ENCODE data around the gene ACTR3.
"Not testable (repeated sequence)": the region's sequence is repeated elsewhere in the genome, so short reads cannot be mapped to it uniquely, and the experiment has no call there.

The ACTR3 gene

DNA sequence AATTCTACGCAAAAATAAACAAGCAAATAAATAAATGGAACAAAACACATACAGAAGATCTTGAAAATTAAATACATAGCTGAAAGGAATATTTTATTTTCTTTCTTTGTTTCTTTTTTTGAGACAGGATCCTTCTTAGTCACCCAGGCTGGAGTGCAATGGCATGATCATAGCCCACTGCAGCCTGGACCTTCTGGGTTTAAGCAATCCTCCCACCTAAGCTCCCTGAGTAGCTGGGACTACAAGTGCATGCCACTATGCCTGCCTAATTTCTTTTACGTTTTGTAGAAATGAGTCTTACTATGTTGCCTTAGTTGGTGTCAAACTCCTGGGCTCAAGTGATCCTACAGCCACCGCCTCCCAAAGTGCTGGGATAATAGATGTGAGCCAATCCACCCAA is 44.6 kb upstream of the ACTR3 start:
- Histone ChIP-seq H2AFZ (ENCODE audit: low read depth, low read length, severe bottlenecking) (no peak overlapping the region), H3K27me3 (ENCODE audit: low read length) (no peaks in the 10 kb centered on the region), H3K4me3 (ENCODE audit: insufficient read depth, low read length, poor library complexity, severe bottlenecking) (no peak overlapping the region), H3K9me2 (replicated peaks; ENCODE audit: insufficient read depth, low read length) (no peaks in the 10 kb centered on the region), H4K20me1 (ENCODE audit: low read depth, low read length) (no peaks in the 10 kb centered on the region), H3K36me3 (ENCODE audit: low read length) (peaks cover 8% of the 10 kb centered on the region; the same call in 1 of the 2 replicates), H3K27ac (ENCODE audit: low read depth, low read length) (no peak overlapping the region), H3F3A (ENCODE audit: insufficient read depth) (no peaks in the 10 kb centered on the region), H3K9ac (ENCODE audit: low read length) (no peak overlapping the region), H3K4me2 (ENCODE audit: low read depth, low read length, poor library complexity, severe bottlenecking) (no peak overlapping the region), H3K9me3 (ENCODE audit: insufficient read depth, low read length) (peaks cover 3% of the 10 kb centered on the region; the same call in 1 of the 2 replicates), H3K79me2 (ENCODE audit: insufficient read depth, low read length) (no peaks in the 10 kb centered on the region)
- TF ChIP-seq EZH2phosphoT487 (conservative IDR thresholded peaks at IDR 0.05; ENCODE audit: low read length), result no peak
- TF ChIP-seq CTCF (IDR thresholded peaks at IDR 0.05; ENCODE audit: insufficient read depth, low read length, poor library complexity, severe bottlenecking), result no peak

GRCh38 chr2:113845796-113846195 is 44.1 kb upstream of the ACTR3 start:
- not testable (repeated sequence) for H4K20me1 ChIP-seq (ENCODE audit: low read depth, low read length); H3K79me2 ChIP-seq (ENCODE audit: insufficient read depth, low read length); H3K27me3 ChIP-seq (ENCODE audit: low read length); H3K9me2 ChIP-seq (replicated peaks; ENCODE audit: insufficient read depth, low read length); H3K9ac ChIP-seq (ENCODE audit: low read length); H2AFZ ChIP-seq (ENCODE audit: low read depth, low read length, severe bottlenecking); H3K4me3 ChIP-seq (ENCODE audit: insufficient read depth, low read length, poor library complexity, severe bottlenecking); H3K27ac ChIP-seq (ENCODE audit: low read depth, low read length); H3K36me3 ChIP-seq (ENCODE audit: low read length); H3K9me3 ChIP-seq (ENCODE audit: insufficient read depth, low read length); H3K4me2 ChIP-seq (ENCODE audit: low read depth, low read length, poor library complexity, severe bottlenecking); H3F3A ChIP-seq (ENCODE audit: insufficient read depth)

DNA sequence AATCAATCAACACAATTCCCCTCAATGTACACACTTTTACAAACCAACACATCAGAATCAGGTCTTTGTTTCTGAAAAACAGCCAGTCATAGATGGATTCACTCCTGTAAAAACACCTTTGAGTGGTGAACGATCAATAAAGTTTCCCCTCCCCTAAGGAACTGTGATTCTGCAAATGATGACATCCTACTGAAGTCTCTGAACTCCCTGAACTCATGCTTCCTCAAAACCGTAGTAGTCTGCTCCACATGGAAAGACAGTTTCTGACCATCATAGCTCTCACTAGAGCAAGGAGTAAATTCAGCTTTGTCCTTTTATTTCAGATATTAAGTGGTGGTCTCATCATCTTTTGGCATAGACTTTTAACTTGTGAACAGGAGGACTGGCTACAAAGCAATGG is 43.5 kb upstream of the ACTR3 start:
- Histone ChIP-seq H3F3A (ENCODE audit: insufficient read depth) (no peaks in the 10 kb centered on the region), H3K9ac (ENCODE audit: low read length) (no peak overlapping the region), H3K36me3 (ENCODE audit: low read length) (peaks cover 8% of the 10 kb centered on the region; the same call in 1 of the 2 replicates), H3K9me3 (ENCODE audit: insufficient read depth, low read length) (peaks cover 3% of the 10 kb centered on the region; the same call in 1 of the 2 replicates), H3K27ac (ENCODE audit: low read depth, low read length) (no peak overlapping the region), H3K4me2 (ENCODE audit: low read depth, low read length, poor library complexity, severe bottlenecking) (no peak overlapping the region), H3K79me2 (ENCODE audit: insufficient read depth, low read length) (no peaks in the 10 kb centered on the region), H3K4me3 (ENCODE audit: insufficient read depth, low read length, poor library complexity, severe bottlenecking) (no peak overlapping the region), H2AFZ (ENCODE audit: low read depth, low read length, severe bottlenecking) (no peak overlapping the region), H3K9me2 (replicated peaks; ENCODE audit: insufficient read depth, low read length) (no peaks in the 10 kb centered on the region), H4K20me1 (ENCODE audit: low read depth, low read length) (no peaks in the 10 kb centered on the region), H3K27me3 (ENCODE audit: low read length) (no peaks in the 10 kb centered on the region)
- TF ChIP-seq EZH2phosphoT487 (conservative IDR thresholded peaks at IDR 0.05; ENCODE audit: low read length) (no peak), CTCF (IDR thresholded peaks at IDR 0.05; ENCODE audit: insufficient read depth, low read length, poor library complexity, severe bottlenecking) (no peak)

DNA sequence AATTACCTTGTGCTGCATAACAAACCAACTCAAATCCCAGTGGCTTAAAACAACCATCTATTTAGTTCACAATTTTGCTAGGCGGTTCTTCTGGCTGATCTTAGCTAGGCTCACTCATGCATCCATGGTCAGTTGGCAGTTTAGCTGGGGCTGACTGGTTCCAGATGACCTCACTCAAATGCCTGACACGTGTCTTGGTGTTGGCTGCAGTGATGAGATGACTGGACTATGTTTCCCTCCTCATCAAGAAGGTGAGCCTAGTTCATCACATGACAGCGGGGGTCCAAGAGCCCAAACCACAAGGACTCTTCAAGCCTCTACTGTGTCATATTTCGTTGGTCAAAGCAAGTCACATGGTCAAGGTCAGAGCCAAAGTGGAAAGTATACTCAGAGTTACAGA is 42.7 kb upstream of the ACTR3 start:
- TF ChIP-seq EZH2phosphoT487 (conservative IDR thresholded peaks at IDR 0.05; ENCODE audit: low read length) (no peak), CTCF (IDR thresholded peaks at IDR 0.05; ENCODE audit: insufficient read depth, low read length, poor library complexity, severe bottlenecking) (no peak)
- Histone ChIP-seq H3K27me3 (ENCODE audit: low read length) (no peaks in the 10 kb centered on the region), H3K36me3 (ENCODE audit: low read length) (peaks cover 8% of the 10 kb centered on the region; the same call in 1 of the 2 replicates), H4K20me1 (ENCODE audit: low read depth, low read length) (no peaks in the 10 kb centered on the region), H3K4me3 (ENCODE audit: insufficient read depth, low read length, poor library complexity, severe bottlenecking) (no peak overlapping the region), H3F3A (ENCODE audit: insufficient read depth) (no peaks in the 10 kb centered on the region), H3K9me3 (ENCODE audit: insufficient read depth, low read length) (peaks cover 3% of the 10 kb centered on the region; the same call in 1 of the 2 replicates), H3K27ac (ENCODE audit: low read depth, low read length) (no peak overlapping the region), H3K9ac (ENCODE audit: low read length) (no peak overlapping the region), H3K9me2 (replicated peaks; ENCODE audit: insufficient read depth, low read length) (no peaks in the 10 kb centered on the region), H3K79me2 (ENCODE audit: insufficient read depth, low read length) (no peaks in the 10 kb centered on the region), H2AFZ (ENCODE audit: low read depth, low read length, severe bottlenecking) (no peak overlapping the region), H3K4me2 (ENCODE audit: low read depth, low read length, poor library complexity, severe bottlenecking) (no peak overlapping the region)
